Erythroblast (primary cell): ENCODE data around the gene ZNF501.

Experiments
- GATA1 ChIP-seq: IDR thresholded peaks from 2 replicates; pipeline ENCODE4 v1.6.1; 2011; ENCODE audit warnings: low read depth, mild to moderate bottlenecking, control low read depth, low read length, moderate library complexity
- POLR2A ChIP-seq: IDR thresholded peaks from 2 replicates; pipeline ENCODE4 v1.6.1; 2011; ENCODE audit warnings: mild to moderate bottlenecking, low read length

DNA sequence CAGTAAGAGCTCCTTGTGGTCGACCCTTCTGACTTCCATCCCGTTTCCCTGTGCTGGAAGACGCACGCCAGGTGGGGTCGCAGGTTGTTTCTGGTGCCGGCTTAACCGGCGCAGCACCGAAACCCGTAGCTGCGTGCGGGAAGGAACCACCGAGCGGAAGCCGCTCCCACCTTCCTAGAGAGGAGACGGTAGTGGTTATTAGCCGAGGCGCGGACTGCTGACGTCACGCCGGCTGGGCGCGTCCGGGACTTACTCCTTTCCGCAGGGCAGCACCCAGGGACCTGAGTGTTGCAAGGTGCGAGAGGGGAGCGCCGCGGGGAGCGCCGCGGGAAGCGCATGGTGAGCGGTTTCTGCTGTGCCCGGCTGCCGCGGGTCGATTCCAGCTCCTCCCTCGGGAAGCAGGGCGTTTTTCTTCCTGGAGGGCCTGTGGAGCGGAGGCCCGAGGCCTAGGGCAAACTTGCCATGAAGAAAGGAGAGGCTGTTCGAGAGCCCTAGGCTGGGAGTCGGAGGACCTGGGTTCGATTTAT lies at the start of gene ZNF501:
- TF ChIP-seq POLR2A (no peak), GATA1 (no peak)
